ENCODE results near the gene NDUFAF5. TPM values are rescaled to one million over a fixed set of nuclear protein-coding genes. Genes with fewer than 3 reads are reported as not detected.
"Not testable (repeated sequence)": the region's sequence is repeated elsewhere in the genome, so short reads cannot be mapped to it uniquely, and the experiment has no call there.

NDUFAF5 gene, protein sequence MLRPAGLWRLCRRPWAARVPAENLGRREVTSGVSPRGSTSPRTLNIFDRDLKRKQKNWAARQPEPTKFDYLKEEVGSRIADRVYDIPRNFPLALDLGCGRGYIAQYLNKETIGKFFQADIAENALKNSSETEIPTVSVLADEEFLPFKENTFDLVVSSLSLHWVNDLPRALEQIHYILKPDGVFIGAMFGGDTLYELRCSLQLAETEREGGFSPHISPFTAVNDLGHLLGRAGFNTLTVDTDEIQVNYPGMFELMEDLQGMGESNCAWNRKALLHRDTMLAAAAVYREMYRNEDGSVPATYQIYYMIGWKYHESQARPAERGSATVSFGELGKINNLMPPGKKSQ
- total RNA-seq (10 to 100 TPM; 70.8 to 73.5 TPM), total RNA-seq (9.7 to 41.3 (median 21.0) reads per million in 172 experiments)
- polyA plus RNA-seq (2013, experiment 1 of 2): 13.1 TPM
- polyA plus RNA-seq (2013, experiment 2 of 2): 21.7 TPM

DNA sequence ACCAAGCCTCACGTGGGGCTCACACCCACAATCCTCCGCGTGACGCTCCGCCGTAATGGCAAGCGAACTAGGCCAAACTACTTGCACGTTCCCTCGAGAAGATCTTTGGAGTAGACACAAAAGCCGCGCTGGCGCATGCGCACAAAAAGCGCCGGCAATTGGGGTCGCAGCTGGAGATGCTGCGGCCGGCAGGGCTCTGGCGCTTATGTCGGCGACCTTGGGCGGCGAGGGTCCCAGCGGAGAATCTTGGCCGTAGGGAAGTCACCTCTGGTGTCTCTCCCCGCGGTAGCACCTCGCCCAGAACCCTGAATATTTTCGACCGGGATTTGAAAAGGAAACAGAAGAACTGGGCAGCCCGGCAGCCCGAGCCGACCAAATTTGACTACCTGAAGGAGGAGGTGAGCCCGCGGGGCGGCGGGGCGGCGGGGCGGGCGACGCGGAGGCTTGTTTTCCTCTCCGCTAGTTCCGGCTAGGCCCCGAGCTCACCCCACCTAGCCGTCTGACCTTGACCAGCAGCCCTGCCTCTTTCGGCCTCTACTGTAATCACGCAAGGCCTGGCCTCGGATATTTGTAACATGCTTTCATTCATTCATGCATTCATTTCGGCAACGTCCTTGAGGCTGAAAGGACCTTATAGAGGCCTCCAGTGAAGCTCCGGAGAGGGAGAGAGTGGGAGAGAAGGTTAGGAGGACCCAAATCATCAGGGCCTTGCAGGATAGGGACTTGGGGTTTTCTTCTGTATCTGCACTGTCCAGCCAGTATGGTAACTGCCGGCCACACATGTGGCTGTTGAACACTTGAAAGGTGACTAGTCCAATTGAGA lies at the start of gene NDUFAF5, which contains the start of gene ESF1:
NDUFAF5 (plus strand) TSS at position 136 of the 823 bp plus-strand sequence; CDS start at position 177, 41 bp downstream.
ESF1 (minus strand) TSS at position 27 of the 823 bp plus-strand sequence. CDS start 1,779 bp downstream, outside the sequence.
- CTCF ChIA-PET: interaction anchor here (1.5 to 1.6 kb wide), 2 partner anchors 10 to 13 kb away, joined by 3 to 6 read pairs; no protein-coding TSS in a partner anchor
- TF ChIP-seq, protein P1, sequence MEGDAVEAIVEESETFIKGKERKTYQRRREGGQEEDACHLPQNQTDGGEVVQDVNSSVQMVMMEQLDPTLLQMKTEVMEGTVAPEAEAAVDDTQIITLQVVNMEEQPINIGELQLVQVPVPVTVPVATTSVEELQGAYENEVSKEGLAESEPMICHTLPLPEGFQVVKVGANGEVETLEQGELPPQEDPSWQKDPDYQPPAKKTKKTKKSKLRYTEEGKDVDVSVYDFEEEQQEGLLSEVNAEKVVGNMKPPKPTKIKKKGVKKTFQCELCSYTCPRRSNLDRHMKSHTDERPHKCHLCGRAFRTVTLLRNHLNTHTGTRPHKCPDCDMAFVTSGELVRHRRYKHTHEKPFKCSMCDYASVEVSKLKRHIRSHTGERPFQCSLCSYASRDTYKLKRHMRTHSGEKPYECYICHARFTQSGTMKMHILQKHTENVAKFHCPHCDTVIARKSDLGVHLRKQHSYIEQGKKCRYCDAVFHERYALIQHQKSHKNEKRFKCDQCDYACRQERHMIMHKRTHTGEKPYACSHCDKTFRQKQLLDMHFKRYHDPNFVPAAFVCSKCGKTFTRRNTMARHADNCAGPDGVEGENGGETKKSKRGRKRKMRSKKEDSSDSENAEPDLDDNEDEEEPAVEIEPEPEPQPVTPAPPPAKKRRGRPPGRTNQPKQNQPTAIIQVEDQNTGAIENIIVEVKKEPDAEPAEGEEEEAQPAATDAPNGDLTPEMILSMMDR (IDR thresholded peaks at IDR 0.05): no peak

DNA sequence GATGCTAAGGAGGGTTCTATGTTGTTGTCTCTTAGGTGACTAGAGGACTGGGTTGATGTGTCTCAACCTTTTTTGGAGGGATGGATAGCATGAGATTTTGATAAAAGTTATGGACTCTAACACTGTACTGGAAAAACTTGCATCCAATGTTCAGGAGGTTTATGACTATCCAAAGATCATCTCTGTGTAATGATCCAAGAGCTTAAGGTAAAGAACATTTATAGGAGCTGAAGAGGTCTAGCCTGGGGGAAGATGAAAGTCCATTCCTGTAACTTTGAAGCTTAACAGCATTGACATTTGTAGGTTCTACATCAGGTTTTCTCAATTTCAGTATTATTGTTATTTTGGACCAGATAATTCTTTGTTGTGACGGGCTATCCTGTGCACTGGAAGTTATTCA lies 49.0 kb upstream of the NDUFAF5 start:
- CTCF ChIA-PET: no interaction called here
- POLR2A ChIA-PET: no interaction called here
- Histone ChIP-seq H3K9me3 (ENCODE audit: control insufficient read depth in 1 of 2, insufficient read depth in 1 of 2, low read length in 2 of 2) (no peaks in the 10 kb centered on the region), H3K4me1 (ENCODE audit: insufficient read depth, low read length) (no peaks in the 10 kb centered on the region), H3K27ac (ENCODE audit: low read depth in 1 of 2, low read length in 2 of 2) (no peak overlapping the region), H3K27me3 (ENCODE audit: control insufficient read depth in 1 of 2, insufficient read depth in 2 of 2, low read length in 2 of 2) (no peaks in the 10 kb centered on the region), H3K4me3 (ENCODE audit: low read length) (no peak overlapping the region), H3K36me3 (ENCODE audit: insufficient read depth, low read length) (peaks cover 28% of the 10 kb centered on the region)
- TF ChIP-seq, protein P1 (IDR thresholded peaks at IDR 0.05): no peak
- H3K4me3 Mint-ChIP-seq: no peak overlapping the region
- no peak for DNase-seq
- peaks cover 79% of the 10 kb centered on the region for H3K36me3 Mint-ChIP-seq (ENCODE audit: low read depth)
- no peaks in the 10 kb centered on the region for H3K4me1 Mint-ChIP-seq (ENCODE audit: low read depth)
- no peak overlapping the region for H3K27ac Mint-ChIP-seq
- H3K27me3 Mint-ChIP-seq: no peaks in the 10 kb centered on the region
- intact Hi-C loops (cut with DNase I, micrococcal nuclease): no loop called here
- ATAC-seq (ENCODE audit: poor library complexity): no peak
- peaks cover 4% of the 10 kb centered on the region for H3K9me3 Mint-ChIP-seq

More for the DNA sequence above, at the start of gene NDUFAF5, which contains the start of gene ESF1:
- peak within 1 kb of the TSS; percentile 98 for H3K4me3 Mint-ChIP-seq
- peaks cover 51% of the 10 kb centered on the region for H3K36me3 Mint-ChIP-seq (ENCODE audit: low read depth)
- no peaks in the 10 kb centered on the region for H3K9me3 Mint-ChIP-seq
- intact Hi-C loops (cut with DNase I, micrococcal nuclease): loop anchor here (2.0 to 10.0 kb wide), 3 partner anchors 146 to 1890 kb away; partner anchors contain the start of gene TASP1 (in 2 of the 2)
- H3K4me3 ChIP-seq (ENCODE audit: low read length): peak within 1 kb of the TSS; percentile 84
- peak within 1 kb of the TSS; percentile 84 for H3K27ac Mint-ChIP-seq
- peaks cover 15% of the 10 kb centered on the region for H3K4me1 ChIP-seq (ENCODE audit: insufficient read depth, low read length)
- DNase-seq (peak; percentile 82 to 96 (median 88)), ATAC-seq (ENCODE audit: poor library complexity) (peak; percentile 96)
- H3K4me1 Mint-ChIP-seq (ENCODE audit: low read depth): peaks cover 64% of the 10 kb centered on the region
- POLR2A ChIA-PET: interaction anchor here (1.0 to 1.4 kb wide), 3 partner anchors 8 to 11 kb away, joined by 3 to 5 read pairs (median 3); no protein-coding TSS in a partner anchor
- H3K27me3 Mint-ChIP-seq: no peaks in the 10 kb centered on the region
- H3K27ac ChIP-seq (ENCODE audit: low read depth in 1 of 2, low read length in 2 of 2): peak within 1 kb of the TSS; percentile 79 to 89
- peaks cover 32% of the 10 kb centered on the region for H3K36me3 ChIP-seq (ENCODE audit: insufficient read depth, low read length)
- no peaks in the 10 kb centered on the region for H3K9me3 ChIP-seq (ENCODE audit: control insufficient read depth in 1 of 2, insufficient read depth in 1 of 2, low read length in 2 of 2)
- no peaks in the 10 kb centered on the region for H3K27me3 ChIP-seq (ENCODE audit: control insufficient read depth in 1 of 2, insufficient read depth in 2 of 2, low read length in 2 of 2)

DNA sequence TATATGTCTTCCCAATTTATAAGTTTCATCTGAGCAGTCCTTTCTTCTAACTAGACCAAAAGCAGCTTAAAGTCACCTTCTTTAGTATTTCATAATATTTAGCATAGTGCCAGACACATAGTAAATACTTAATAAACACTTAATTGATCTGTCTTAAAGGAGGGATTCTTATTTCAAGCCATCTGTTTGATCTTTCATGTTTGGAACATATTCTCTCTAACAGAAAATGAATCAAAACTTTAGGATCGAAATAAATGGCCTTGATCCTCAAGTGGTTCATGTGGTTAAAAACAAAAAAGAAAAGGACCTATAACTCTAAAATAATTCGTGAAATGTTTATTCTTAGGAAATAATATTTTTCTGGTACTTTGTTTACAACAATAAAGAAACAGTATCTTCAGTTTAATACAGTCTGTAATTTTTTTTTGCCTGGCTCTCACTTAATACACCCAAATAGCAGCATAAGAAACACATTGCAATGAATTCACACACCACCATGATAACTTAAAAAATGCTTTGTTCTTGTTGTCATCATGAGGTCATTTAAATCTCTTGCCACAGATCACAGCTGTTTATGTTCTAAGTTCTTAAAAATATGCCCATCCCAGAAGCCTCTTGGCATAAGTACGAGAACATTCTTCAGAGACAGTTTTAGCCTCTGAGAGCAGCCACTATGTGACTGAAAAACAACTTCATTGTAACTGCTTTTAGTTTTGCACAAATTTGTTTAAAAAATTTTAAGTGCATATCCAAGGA lies 48.2 kb upstream of the NDUFAF5 start:
- Mint-ChIP-seq H3K27me3 (no peaks in the 10 kb centered on the region), H3K4me1 (ENCODE audit: low read depth) (no peaks in the 10 kb centered on the region), H3K9me3 (peaks cover 7% of the 10 kb centered on the region), H3K4me3 (no peak overlapping the region), H3K27ac (no peak overlapping the region), H3K36me3 (ENCODE audit: low read depth) (peaks cover 79% of the 10 kb centered on the region)
- intact Hi-C loops (cut with DNase I, micrococcal nuclease): no loop called here
- no peaks in the 10 kb centered on the region for H3K27me3 ChIP-seq (ENCODE audit: control insufficient read depth in 1 of 2, insufficient read depth in 2 of 2, low read length in 2 of 2)
- TF ChIP-seq, protein P1 (IDR thresholded peaks at IDR 0.05): no peak
- no peak for DNase-seq
- H3K4me3 ChIP-seq (ENCODE audit: low read length): no peak overlapping the region
- ATAC-seq (ENCODE audit: poor library complexity): no peak
- ChIA-PET POLR2A (no interaction called here), CTCF (no interaction called here)
- no peak overlapping the region for H3K27ac ChIP-seq (ENCODE audit: low read depth in 1 of 2, low read length in 2 of 2)
- no peaks in the 10 kb centered on the region for H3K9me3 ChIP-seq (ENCODE audit: control insufficient read depth in 1 of 2, insufficient read depth in 1 of 2, low read length in 2 of 2)
- H3K4me1 ChIP-seq (ENCODE audit: insufficient read depth, low read length): no peaks in the 10 kb centered on the region
- H3K36me3 ChIP-seq (ENCODE audit: insufficient read depth, low read length): peaks cover 24% of the 10 kb centered on the region

DNA sequence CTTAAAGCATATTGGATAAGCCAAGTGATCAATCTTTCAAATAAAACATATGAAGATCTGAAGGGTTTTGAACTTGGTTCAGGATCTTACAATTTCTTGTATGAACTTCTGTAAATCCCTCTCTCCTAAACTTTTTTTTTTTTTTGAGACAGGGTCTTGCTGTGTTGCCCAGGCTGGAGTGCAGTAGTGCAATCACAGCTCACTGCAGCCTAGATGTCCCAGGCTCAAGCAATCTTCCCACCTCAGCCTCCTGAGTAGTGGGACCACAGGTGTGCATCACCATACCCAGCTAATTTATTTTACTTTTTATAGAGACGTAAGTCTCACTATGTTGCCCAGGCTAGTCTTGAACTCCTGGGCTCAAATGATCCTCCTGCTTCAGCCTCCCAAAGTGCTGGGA lies 46.6 kb upstream of the NDUFAF5 start:
- H3K27me3 ChIP-seq (ENCODE audit: control insufficient read depth in 1 of 2, insufficient read depth in 2 of 2, low read length in 2 of 2); H3K9me3 ChIP-seq (ENCODE audit: control insufficient read depth in 1 of 2, insufficient read depth in 1 of 2, low read length in 2 of 2); H3K4me1 ChIP-seq (ENCODE audit: insufficient read depth, low read length); H3K27me3 Mint-ChIP-seq; intact Hi-C loops (cut with DNase I, micrococcal nuclease); ATAC-seq (ENCODE audit: poor library complexity); H3K4me3 Mint-ChIP-seq; H3K4me1 Mint-ChIP-seq (ENCODE audit: low read depth); H3K27ac Mint-ChIP-seq; H3K9me3 Mint-ChIP-seq; POLR2A ChIA-PET; H3K27ac ChIP-seq (ENCODE audit: low read depth in 1 of 2, low read length in 2 of 2); DNase-seq; H3K4me3 ChIP-seq (ENCODE audit: low read length): not testable (repeated sequence)
- peaks cover 79% of the 10 kb centered on the region for H3K36me3 Mint-ChIP-seq (ENCODE audit: low read depth)
- CTCF ChIA-PET: interaction anchor here (1.2 kb wide), 1 partner anchor 34 kb away, joined by 3 read pairs; no protein-coding TSS in a partner anchor
- peaks cover 14% of the 10 kb centered on the region for H3K36me3 ChIP-seq (ENCODE audit: insufficient read depth, low read length)

Measured in CD4-positive, alpha-beta T cell (primary cell).